Stimulated activated CD4-positive, alpha-beta T cell treated with anti-CD3 and anti-CD28 coated beads, Interleukin-2, amount 100 ng/mL, for 48 hours (primary cell): ENCODE data around the gene SAP30L.
A peak's percentile ranks its signal among the peaks of the same experiment; 100 is the strongest.

ENCODE experiments used
- DNase-seq, 2 donors: peaks; one replicate each; pipeline ENCODE4 v3.0.0-alpha.2; 2020

Gene SAP30L

DNA sequence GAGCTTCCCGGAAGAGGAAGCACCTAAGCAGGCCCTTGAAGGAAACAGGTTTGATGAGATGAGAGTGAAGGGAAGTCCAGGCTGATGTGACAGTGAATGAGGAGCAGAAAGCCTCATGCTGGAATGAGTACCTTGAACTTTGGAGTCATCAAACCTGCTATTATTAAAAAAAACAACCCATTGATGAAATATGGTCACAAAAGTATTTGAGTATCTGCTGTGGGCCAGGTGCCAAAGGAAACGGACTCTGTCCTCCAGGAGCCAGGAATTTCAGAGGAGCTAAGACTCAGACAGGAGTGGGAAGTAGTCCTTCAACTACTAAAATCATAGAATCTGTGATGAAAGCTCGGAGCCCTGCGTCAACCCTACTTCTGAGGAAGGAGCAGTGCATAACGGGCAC, 20.4 kb downstream of the SAP30L start:
- DNase-seq: no peak

DNA sequence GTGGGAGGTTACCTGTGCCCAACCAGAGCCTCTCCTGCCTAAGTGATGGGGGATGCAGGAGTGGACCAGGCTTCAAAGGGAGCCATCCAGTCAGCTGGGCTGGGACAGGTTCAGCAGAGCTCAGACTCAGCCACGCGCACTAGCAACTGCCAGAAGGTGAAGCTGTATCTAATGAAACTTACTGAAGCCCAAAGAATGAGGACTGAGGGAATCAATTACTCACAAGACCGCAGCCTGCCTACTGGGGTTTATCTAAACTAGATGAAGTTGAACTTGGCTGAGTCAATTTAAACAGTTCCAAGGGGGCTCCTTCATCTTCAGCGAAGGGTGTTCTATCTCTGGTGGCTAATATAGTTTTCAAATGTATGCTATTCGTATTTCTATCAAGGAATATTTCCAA, 20.9 kb downstream of the SAP30L start:
- no peak for DNase-seq

DNA sequence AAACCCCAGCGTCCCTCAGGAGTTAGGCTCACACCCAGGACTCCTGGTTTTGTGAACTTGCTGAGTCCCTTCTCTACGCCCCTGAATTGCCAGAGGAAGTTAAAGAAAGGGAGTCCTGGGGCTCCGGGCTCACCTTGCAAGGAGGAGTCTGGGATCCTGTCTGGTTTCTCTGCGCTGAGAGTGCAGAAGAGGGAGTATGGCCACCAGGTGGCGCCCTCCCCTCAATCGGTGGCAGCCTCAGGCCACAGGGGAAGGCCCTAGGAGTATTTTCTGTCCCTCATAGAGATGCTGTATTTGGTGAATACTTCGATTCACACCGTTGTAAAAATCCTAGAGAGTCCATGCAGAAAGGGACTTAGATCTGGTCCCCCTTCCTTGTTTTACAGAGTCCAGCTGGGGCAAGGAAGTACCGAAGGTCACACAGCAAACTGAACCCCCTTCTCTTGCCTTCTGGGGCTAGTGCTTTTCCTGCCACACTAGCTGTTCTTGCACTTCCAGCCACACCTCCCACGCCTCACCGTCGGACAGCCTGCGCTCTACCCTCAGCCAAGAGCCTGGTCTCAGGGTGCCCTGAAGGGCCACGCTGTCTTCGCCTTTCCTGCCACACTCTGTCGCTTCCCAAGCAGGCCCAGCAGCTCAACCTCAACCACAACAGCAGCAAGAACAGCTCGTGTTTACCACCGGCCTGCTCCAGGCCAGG, 22.0 kb downstream of the SAP30L start:
- DNase-seq: peak; percentile 82 to 89

DNA sequence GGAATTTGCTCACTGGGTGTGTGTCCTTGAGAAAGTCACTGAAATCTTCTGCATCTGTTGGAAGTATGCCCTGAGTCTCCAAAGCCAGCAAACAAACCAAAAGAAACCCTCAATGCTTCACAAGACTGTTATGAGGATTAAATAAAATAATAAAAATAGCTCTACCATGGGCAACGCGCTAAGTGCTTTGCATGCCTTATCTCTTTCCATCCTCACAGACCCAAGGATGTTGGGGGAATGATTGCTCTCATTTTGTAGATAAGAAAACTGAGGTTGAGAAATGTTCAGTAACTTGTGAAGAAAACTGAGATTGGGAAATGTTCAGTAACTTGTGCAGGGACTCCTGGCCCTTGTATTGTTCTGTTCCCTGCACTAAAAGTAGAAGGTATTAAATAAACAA, 24.3 kb downstream of the SAP30L start:
- no peak for DNase-seq

DNA sequence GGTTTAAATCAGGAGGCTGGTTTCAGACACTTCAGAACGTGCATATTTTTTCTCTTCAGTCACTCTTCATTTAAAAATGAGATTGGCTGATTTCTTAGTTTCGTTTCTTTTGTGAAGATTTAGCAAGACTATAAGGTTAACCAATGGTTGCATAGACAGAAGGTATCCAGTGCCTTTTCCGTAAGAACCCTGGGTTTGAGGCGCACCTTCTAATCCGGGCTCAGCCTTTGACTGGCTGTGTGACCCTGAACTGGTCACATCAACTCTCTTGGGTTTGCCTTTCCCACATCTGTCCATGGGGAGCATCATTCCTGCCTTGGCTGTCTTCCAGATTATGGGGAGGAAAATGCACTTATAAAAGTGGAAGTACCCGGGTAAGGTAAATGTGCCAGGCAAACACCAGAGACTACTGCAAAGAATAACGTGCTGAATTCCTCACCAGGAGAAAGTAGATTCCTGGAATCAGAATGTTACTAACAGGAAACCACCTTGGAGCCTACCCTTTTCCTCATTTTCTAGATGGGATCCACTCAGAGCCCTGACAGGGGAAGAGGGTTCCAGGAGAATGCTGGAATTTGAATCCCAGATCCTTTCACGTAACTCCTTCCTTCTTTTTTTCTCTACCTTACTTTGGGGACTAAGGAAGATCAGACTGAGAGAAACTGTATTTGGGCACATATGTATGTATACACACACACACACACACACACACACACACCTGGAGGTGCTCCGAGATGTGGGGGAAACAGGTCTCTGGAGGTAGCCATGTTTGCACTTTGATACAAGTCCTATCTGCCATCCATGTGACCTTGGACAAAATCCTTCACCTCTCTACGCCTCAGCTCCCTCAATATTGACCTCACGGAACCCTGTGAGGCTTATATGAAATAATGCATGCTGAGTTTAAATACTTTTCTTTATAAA, 25.4 kb downstream of the SAP30L start:
- no peak for DNase-seq

DNA sequence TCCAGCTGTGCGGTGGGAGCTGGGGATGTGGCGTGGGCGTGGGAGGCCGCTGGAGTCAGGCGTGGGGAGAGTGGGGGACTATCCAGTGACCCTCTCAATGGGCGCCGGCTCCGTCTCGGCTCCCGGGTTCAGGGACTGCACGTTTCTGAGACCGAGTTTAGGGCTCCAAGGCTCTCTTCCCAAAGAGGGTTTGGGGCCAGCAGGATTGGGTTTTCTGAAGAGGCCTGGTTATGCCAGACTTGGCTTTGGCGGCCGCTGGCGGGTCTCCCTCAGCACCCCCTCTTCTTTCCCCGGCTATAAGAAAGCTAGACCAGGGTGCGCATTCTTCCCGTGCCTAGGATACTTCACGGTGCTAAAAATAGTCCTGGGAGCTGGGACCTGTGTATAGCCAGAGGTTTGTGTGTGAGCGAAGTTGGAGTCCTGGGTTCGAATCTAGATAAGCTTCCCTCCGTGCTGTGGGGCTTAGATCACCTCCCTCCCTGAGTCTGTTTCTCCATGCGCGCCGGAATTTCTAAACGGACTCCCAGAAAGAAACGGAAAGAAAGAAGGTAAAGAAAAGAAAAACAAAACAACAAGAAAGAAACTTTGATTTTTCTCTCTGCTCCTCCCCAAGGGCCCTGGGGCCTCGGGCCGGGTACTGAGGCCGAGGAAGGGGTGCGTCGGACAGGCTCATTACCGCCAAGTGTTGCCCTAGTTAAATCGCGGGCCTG, 27.2 kb downstream of the SAP30L start:
- no peak for DNase-seq

DNA sequence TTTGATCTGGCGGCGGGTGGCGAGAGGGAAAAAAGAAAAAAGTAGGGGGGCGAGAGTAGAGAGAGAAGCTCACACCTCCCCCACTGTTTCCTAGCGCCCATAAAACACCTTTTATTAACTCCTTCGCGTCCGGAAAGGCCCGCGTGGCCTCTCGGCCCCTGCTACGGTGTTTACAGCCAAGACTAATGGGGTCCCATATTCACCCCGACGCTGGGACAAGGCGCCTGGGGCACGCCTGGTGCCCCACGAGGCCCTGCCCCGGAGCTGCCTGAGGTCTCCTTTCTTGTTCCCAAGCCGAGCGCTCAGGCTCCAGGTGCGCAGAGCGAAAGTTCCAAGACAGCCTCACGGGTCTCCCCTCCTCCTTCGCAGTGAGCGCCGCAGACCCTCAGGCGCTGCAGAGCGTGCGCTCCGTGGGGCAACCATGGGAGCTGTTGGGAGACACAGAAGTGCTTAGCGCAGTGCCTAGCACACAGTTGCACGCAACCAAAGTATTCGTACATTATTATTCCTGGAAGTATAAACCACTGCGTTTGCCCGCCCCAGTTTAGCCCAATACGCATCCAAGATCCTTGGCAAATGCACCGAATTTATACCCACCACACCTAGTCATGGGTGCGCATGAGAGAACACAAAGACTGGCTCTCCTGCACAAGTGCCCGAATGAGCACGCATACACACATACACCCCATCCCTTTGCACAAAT, 27.9 kb downstream of the SAP30L start:
- no peak for DNase-seq

DNA sequence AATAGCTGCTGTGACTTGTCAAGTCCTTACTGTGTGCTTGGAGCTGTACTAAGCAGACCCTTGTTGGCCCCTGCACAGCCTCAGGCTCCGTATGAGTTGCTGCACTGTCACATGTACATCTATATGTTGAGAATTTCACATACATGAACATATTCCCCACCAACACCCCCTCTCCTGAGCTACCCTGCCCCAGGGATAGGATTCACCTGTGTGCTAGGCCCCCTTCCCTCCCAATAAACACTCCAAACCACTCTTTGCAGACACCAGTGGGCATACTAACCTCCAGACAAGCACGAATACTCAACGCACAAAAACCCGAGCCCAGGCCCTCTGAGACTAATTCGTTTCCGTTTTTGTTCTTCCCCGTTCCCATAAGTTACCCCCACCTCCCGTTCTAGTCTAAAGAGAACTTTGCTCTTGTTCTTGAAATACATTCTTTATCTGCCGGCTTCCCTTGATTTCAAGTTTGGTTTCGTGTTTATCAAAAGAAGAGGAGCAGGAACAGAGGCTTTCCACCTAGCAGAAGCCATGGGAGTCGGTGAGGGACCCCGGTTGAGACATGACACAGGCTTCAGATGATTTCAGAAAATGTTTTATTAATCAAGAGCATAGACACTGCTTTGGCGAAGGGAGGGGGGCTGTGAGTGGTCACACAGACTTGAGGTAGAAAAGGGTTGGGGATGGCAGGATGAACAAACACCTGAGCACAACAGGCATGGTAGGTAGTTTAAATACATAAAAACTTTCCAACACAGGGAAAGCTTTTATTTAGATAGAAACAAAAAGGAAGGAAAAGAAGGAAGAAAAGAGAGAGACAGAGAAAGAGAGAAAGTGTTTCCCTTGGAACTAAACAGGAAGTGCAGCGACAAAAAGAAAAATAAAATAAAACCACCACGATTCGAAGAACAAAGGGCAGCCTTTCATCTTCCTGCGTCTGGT, 28.9 kb downstream of the SAP30L start:
- no peak for DNase-seq

DNA sequence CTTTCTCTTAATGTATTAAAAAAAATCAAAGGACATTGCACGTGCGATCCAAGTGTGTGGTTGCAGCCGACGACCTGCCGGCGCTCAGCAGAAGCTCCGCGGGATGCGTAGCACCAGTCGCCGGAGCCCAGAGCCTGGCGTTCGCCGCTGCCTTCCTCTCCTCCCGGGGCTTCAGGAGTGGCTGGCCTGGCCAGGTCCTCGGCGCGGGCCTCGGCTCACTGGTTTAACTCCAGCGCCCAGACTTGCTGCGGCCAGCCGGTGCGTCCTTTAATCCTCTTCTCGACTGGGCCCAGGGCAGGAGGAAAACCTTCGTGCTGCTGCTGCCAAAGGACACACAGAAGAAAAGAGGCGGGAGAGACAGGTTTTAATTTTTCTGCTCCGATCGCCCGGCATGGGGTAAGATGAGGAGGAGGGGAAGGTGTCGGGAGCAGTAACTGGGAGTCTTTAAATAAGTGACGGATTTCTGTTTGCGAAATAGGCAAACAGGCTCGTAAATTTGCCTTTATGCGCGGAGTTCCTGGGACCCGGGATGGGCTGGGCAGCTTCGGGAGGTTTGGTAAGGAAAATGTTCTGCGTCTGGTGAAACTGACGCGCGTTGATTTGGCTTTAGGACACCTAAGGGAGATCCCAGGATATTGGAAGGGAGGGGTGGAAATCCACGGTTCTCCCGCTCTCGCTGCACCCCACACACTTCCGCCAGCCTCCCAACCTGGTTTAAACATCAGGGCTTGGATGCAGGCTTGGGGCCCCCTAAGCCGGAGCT, 30.0 kb downstream of the SAP30L start:
- no peak for DNase-seq

DNA sequence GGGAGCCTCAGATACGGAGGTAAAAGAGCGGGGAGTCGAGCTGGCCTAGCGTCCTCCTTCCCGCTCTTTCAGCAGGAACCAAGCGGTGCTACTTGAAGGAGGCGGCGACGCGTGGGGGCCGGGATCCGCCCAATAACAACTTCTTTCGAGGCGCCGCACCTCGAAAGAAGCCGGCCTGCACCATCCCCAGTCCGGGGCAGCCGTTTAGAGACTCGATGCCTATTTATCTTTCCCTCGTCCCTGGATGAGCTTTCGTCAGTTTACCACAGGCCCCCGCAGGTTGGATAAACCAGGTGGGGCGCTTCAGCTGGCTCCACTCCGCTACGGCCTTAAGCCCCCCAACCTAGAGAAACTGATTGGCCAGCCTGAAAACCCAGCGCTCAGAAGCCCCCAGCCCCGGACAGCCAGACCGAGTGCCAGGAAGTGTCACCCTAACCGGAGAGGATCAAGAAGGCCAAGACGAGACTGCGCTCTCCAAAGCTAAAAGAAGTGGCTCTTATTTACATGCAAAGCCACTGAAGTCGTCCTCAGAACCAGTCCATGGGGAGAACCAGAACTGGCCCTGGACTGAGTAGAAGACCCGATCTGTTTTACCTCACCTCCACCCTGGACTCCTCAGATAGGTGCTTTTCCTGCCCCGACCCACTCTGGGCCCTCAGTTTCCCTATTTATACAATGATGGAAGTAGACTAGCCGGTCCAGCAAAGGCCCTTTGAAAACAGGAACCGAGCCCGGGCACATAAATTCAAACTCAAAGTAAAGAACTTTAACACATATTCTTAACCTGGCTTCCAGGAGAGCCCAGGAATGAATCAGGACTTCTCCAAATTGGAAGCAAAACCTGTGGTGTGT, 30.8 kb downstream of the SAP30L start:
- DNase-seq: no peak

DNA sequence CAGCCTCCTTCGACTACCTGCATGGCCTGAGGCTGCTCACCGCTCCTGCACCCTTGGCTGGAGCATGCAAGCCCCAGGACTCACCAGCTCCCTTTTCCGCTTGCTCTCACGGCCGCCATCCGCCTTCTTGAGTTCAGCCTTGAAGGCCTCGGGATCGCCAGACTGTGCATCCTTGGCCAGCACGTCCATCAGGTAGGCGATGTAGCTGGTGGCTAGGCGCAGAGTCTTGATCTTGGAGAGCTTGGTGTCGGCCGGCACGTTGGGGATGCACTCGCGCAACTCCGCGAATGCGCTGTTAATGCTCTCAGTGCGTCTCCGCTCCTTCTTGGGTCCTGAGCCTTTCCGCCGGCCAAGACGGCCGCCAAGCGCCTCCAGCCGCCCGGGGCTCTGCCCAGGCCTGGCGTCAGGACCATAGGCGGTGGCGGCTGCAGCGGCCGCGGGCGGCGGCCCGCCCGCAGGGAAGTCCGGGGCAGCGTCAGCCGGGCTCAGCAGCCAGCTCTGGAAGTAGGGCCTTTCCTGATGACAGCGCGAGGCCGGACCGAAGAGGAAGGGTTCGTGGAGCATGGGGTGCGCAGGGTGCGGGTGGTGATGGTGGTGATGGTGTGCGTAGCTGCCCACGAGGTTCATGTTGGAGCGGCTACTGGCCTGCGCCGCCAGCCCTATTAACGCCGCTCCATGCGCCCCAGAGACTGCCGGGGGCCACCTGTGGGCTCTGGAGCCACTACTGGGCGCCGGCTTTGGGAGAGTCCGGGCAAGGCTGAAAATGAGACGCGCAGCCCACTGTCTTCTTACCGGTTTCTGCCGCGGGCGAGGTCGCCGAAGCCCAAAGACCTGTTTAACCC, 31.8 kb downstream of the SAP30L start:
- no peak for DNase-seq

DNA sequence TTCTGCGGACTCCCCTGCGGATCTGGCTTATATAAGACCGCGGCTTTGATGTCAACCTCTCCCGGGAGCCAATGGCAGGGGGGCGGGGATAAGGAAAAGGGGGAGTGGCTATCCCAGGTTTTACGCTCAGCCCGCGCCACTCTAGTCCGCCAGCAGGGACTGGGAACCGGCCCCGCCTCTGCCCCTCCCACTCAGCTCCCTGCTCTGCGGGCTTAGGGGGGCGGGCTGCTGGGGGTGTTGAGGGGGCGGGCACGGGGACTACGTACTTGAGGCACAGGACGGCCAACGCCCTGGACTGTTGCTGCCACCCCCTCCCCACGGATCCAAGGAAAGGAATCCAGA, 32.4 kb downstream of the SAP30L start, which contains the start of gene HAND1:
TSS of gene HAND1 (minus strand) at position 4 of the 342 bp plus-strand sequence. CDS start 219 bp downstream, outside the sequence.
- DNase-seq: no peak

DNA sequence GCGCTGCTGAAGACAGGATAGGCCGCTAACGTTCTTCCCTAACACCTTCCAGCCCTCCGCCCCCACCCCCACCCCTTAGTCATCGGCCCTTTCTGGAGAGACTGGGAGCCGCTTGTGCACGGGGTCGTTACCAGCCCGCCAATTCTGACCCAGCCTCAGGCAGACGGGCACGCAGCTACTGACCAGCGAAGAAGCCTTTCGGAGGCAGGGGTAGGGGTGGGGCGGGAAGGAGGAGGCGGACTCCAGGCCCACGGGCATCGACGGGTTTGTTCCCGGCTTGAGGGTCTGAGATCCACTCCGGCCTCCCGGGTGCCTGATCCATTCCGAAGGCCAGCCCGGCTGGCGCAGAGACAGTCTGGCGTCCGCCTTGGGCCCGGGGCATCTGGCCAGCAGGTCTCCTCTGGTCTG, 33.0 kb downstream of the SAP30L start:
- DNase-seq: no peak

DNA sequence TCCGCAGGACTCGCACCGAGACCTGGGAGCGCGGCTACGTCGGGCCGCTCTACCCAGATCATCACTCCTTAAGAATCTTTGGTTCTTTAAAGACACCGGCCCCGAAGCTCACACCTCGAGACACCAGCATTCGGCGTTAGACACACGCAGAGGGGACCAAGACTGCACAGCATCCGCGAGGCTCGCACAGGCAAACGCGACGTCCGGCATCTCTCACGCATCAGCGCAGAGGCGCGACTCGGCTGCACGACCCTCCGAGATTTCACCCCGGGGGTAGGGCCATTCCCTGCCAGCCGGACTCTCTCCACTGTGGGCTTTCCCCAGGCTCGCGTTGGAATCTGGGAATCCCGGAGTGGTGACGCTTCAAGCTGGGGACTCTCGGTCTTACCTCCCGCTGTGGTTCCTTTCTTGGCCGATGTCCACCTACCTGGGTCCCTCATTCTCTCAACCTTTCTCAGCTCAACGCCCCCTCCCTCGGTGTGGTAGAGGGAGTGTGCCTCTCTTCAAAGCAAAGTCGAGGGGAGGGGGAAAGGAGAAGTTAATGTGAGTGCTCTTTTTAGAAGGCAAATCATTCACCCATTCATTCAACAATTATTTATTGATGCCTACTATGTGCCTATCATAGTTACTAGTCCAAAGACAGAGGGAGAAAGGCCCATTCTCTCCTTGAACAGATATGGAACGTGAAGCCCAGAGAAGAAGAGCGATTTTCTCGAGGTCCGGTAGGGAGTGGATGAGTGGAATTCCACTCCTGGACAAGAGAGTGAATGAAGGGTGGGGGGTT, 33.6 kb downstream of the SAP30L start:
- DNase-seq: no peak

DNA sequence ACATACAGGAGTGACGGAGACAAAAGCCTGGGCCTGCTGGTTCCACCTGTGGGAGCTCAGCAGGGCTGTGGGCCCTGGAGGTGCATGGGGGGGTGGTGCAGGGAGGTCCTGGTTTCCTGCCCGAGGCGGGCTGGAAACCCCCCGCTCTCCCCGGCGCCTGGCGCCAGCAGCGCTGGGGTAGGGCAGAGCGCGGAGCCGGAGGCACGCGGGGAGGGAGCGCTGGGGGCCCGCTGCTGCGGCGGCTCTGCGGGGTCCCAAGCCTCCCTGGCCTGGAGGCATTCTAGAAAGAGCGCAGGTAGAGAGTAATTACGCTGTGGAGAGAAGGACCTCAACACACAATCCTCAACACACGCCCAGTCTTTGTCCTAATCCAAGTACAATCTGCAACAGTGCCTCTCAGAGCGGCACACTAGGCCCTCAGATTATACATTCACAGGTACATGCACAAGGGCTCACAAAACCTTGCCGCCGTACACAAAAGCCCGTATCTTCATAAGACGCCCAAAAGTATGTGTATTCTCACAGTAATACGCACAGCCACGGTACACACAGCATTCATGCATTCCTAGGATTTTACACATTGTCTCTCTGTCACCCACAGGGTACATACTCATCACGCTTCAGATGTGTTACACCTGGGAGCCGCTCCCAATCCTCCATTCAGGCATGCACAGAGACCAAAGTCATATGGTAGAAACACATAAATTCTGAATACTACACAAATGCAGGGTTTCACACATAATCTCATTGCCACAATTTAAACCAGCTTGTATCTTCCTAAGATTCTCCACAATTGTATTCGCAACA, 34.4 kb downstream of the SAP30L start:
- no peak for DNase-seq

DNA sequence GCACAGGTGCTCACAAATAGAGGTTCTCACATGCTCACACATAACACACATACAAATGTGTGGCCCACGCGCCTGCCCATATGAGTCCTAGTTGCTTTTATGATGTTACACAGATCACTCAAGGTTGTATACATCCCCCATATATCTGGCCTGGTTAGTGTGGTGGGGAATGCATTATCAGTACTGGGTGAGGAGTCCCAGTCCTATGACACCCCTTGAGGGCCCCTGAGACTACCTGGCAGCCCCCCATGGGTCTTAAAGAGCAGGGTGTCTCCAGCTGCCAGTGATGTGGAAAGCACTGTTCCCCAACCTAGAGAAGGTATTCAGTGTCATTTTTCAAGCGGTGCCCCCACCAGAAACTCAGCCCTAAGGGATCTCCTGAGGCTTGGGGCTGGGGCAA, 35.0 kb downstream of the SAP30L start:
- DNase-seq: no peak
